Measurements from ENCODE around the gene CD200R1L. TPM values are rescaled to one million over a fixed set of nuclear protein-coding genes. Genes with fewer than 3 reads are reported as not detected.

CD200R1L gene
- total RNA-seq, 2 experiments from 2014 or later = not detected

- POLR2A ChIA-PET = no interaction called here
- CTCF ChIA-PET = no interaction called here
- intact Hi-C loops (cut with DNase I, micrococcal nuclease) = no loop called here
- Mint-ChIP-seq H3K4me3 (no peak overlapping the region), H3K36me3 (ENCODE audit: low read depth) (no peaks in the 10 kb centered on the region), H3K27ac (no peak overlapping the region), H3K4me1 (peaks cover 9% of the 10 kb centered on the region), H3K9me3 (ENCODE audit: low read depth) (no peaks in the 10 kb centered on the region), H3K27me3 (no peaks in the 10 kb centered on the region)
- DNase-seq (no peak), ATAC-seq (no peak)
Measured at GRCh38 chr3:112817797-112818196, 28.9 kb downstream of the CD200R1L start.

GRCh38 chr3:112817271-112817670 lies 29.4 kb downstream of the CD200R1L start:
- H3K4me1 Mint-ChIP-seq = peaks cover 9% of the 10 kb centered on the region
- no peak overlapping the region for H3K27ac Mint-ChIP-seq
- no peaks in the 10 kb centered on the region for H3K36me3 Mint-ChIP-seq (ENCODE audit: low read depth)
- no peaks in the 10 kb centered on the region for H3K9me3 Mint-ChIP-seq (ENCODE audit: low read depth)
- no peak overlapping the region for H3K4me3 Mint-ChIP-seq
- no peak for ATAC-seq
- ChIA-PET POLR2A (no interaction called here), CTCF (interaction anchor here (1.3 to 1.4 kb wide), 2 partner anchors 83 to 162 kb away, joined by 3 to 6 read pairs; no protein-coding TSS in a partner anchor)
- DNase-seq = no peak
- intact Hi-C loops (cut with DNase I, micrococcal nuclease) = no loop called here
- no peaks in the 10 kb centered on the region for H3K27me3 Mint-ChIP-seq

DNA sequence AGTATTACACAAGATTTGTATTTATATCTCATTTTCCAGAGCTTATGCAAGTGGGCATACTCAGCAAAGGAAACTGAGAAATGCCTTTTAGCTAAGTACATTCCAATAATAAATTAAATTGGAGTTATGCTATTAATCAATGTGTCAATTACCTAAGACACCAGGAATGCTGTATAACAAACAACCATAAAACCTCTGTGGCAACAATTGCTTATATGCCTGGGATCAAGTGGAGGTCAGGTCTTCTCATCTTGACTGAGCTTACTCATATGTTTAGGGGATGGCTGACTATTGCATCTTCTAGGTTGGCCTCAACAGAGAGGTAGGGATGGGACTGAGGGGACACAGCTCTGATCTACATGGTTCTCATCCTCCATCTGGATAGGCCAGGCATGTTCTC lies 30.7 kb downstream of the CD200R1L start:
- Mint-ChIP-seq H3K27ac (no peak overlapping the region), H3K4me3 (no peak overlapping the region), H3K36me3 (ENCODE audit: low read depth) (no peaks in the 10 kb centered on the region), H3K9me3 (ENCODE audit: low read depth) (no peaks in the 10 kb centered on the region), H3K27me3 (no peaks in the 10 kb centered on the region), H3K4me1 (peaks cover 10% of the 10 kb centered on the region)
- CTCF ChIA-PET = interaction anchor here (1.4 kb wide), 1 partner anchor 81 kb away, joined by 6 read pairs; no protein-coding TSS in a partner anchor
- ATAC-seq (no peak), DNase-seq (no peak)
- intact Hi-C loops (cut with DNase I, micrococcal nuclease) = loop anchor here (2.0 kb wide), 1 partner anchor 81 kb away; no protein-coding TSS in a partner anchor
- POLR2A ChIA-PET = no interaction called here

GRCh38 chr3:112814266-112814665 lies 32.4 kb downstream of the CD200R1L start:
- Mint-ChIP-seq H3K27me3 (no peaks in the 10 kb centered on the region), H3K9me3 (ENCODE audit: low read depth) (no peaks in the 10 kb centered on the region), H3K36me3 (ENCODE audit: low read depth) (no peaks in the 10 kb centered on the region), H3K4me1 (peaks cover 10% of the 10 kb centered on the region), H3K4me3 (no peak overlapping the region), H3K27ac (no peak overlapping the region)
- DNase-seq = no peak
- ChIA-PET CTCF (interaction anchor here (0.6 to 1.7 kb wide), 7 partner anchors 8 to 232 kb away, joined by 3 to 10 read pairs (median 3); no protein-coding TSS in a partner anchor), POLR2A (no interaction called here)
- no peak for ATAC-seq
- intact Hi-C loops (cut with DNase I, micrococcal nuclease) = loop anchor here (1.0 to 5.0 kb wide), 3 partner anchors 79 to 232 kb away; no protein-coding TSS in a partner anchor

DNA sequence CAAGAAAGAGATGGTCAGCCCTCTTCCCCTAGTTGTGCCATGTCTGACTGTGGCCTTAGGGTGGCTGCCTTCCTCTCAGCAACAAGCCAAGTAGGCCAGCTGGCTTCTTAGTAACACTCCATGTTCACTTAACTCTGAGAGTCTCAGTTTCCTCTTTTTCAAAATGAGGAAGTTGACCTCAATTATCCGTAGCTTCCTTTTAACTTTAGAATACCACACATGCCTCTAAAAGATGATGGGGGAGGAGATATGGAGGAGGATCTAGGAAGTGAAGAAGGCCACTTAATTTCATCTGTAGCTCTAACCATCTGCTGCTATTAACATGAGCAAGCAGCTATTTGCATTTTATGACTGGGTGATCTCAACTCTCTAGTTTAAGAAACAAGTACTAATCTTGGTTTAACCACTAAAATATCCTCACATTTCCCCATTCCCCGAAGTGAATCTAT lies 32.9 kb downstream of the CD200R1L start:
- ChIA-PET POLR2A (no interaction called here), CTCF (interaction anchor here (0.6 to 1.7 kb wide), 5 partner anchors 9 to 231 kb away, joined by 3 to 10 read pairs (median 4); no protein-coding TSS in a partner anchor)
- H3K4me1 Mint-ChIP-seq = peaks cover 10% of the 10 kb centered on the region
- ATAC-seq = no peak
- intact Hi-C loops (cut with DNase I, micrococcal nuclease) = loop anchor here (1.0 to 5.0 kb wide), 3 partner anchors 79 to 231 kb away; no protein-coding TSS in a partner anchor
- no peaks in the 10 kb centered on the region for H3K9me3 Mint-ChIP-seq (ENCODE audit: low read depth)
- no peaks in the 10 kb centered on the region for H3K27me3 Mint-ChIP-seq
- H3K4me3 Mint-ChIP-seq = no peak overlapping the region
- no peak overlapping the region for H3K27ac Mint-ChIP-seq
- no peak for DNase-seq
- H3K36me3 Mint-ChIP-seq (ENCODE audit: low read depth) = no peaks in the 10 kb centered on the region

DNA sequence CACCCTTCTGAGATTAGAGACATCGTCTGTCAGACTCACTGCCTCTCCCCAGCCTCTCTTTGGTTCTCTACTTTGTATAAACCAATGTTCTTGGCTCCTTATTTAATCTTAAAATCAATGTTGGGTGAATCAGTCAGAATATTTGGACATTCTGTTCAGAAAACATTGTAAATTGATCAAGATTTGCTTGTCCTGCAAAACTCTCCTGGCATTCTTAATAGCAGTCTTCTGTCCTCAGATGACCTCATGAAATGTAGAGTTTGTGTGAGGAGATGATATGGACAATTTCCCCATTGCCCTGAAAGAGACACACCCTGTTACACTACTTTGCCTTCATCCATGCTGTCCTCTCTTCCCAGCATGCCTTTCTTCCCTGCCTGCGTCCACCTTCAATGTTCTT lies 33.6 kb downstream of the CD200R1L start:
- H3K27ac Mint-ChIP-seq = no peak overlapping the region
- peaks cover 10% of the 10 kb centered on the region for H3K4me1 Mint-ChIP-seq
- H3K4me3 Mint-ChIP-seq = no peak overlapping the region
- H3K36me3 Mint-ChIP-seq (ENCODE audit: low read depth) = no peaks in the 10 kb centered on the region
- intact Hi-C loops (cut with DNase I, micrococcal nuclease) = loop anchor here (5.0 kb wide), 1 partner anchor 231 kb away; no protein-coding TSS in a partner anchor
- no peaks in the 10 kb centered on the region for H3K27me3 Mint-ChIP-seq
- no peak for ATAC-seq
- ChIA-PET POLR2A (no interaction called here), CTCF (interaction anchor here (1.0 to 1.7 kb wide), 4 partner anchors 10 to 78 kb away, joined by 3 to 10 read pairs (median 4); no protein-coding TSS in a partner anchor)
- DNase-seq = no peak
- H3K9me3 Mint-ChIP-seq (ENCODE audit: low read depth) = no peaks in the 10 kb centered on the region

DNA sequence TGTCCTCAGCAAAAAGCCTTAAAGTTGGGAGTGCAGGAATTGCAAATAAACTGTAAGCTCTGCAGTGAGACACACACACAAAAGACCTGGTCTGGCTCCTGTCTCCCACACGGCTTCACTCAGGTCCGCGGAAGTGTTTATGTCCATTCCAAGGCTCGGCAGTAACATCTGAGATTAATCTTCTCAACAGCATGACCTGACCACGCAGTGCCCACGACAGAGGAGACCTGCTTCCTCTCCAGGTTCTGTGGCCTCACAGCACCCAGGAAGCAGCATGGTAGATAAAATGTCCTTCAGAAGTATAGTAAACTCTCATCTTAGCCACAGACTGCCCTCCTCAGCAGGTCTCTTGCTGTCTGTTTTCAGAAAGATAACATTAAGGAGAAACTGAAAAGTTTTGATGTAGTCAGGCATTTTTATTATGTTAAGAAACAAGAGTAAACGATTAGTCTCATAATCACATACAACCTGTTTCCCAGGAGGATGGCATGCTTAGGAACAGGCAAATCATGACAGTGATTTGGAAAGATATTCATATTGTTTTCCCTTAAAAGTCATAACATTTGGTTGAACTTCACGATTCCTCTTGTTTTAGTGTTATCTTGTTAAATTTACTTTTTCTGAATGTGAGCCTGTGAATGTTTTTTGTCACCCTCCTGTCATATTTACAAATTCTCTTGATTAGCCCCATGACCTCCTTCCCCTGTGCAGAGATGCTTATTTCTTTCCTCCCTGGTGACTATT lies 34.6 kb downstream of the CD200R1L start:
- intact Hi-C loops (cut with DNase I, micrococcal nuclease) = loop anchor here (5.0 kb wide), 1 partner anchor 230 kb away; no protein-coding TSS in a partner anchor
- H3K27me3 Mint-ChIP-seq = no peaks in the 10 kb centered on the region
- H3K9me3 Mint-ChIP-seq (ENCODE audit: low read depth) = no peaks in the 10 kb centered on the region
- no peak for ATAC-seq
- ChIA-PET CTCF (interaction anchor here (1.0 kb wide), 2 partner anchors 11 to 67 kb away, joined by 3 read pairs; no protein-coding TSS in a partner anchor), POLR2A (no interaction called here)
- H3K4me1 Mint-ChIP-seq = peaks cover 16% of the 10 kb centered on the region
- no peak overlapping the region for H3K27ac Mint-ChIP-seq
- H3K36me3 Mint-ChIP-seq (ENCODE audit: low read depth) = no peaks in the 10 kb centered on the region
- DNase-seq = no peak
- H3K4me3 Mint-ChIP-seq = no peak overlapping the region

- ChIA-PET CTCF (interaction anchor here (1.1 kb wide), 1 partner anchor 76 kb away, joined by 3 read pairs; no protein-coding TSS in a partner anchor), POLR2A (no interaction called here)
- no peak for DNase-seq
- intact Hi-C loops (cut with DNase I, micrococcal nuclease) = loop anchor here (5.0 kb wide), 1 partner anchor 229 kb away; no protein-coding TSS in a partner anchor
- no peak overlapping the region for H3K4me3 Mint-ChIP-seq
- H3K27me3 Mint-ChIP-seq = no peaks in the 10 kb centered on the region
- no peak overlapping the region for H3K27ac Mint-ChIP-seq
- ATAC-seq = no peak
- H3K4me1 Mint-ChIP-seq = peaks cover 16% of the 10 kb centered on the region
- no peaks in the 10 kb centered on the region for H3K36me3 Mint-ChIP-seq (ENCODE audit: low read depth)
- no peaks in the 10 kb centered on the region for H3K9me3 Mint-ChIP-seq (ENCODE audit: low read depth)
Measured at GRCh38 chr3:112811131-112811884, 35.4 kb downstream of the CD200R1L start.

DNA sequence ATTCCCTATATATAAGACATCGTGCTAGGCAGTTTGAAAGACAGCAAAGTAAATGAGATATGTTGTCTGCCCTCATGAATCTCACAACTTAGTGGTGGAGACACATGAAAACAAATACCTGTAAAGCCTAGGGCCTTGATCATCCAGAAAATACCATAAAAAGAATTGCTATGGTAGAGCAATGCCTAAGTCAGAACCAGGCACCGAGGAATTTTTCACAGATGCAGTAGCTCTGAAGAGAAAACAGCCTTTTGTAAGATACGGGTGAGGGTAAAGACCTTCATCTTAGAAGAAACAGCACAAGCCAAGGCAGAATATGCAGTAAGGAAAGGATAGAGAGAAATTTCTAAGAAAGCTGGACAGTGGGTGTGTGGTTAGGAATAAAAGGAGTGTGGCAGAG lies 36.1 kb downstream of the CD200R1L start:
- ChIA-PET CTCF (interaction anchor here (1.1 kb wide), 1 partner anchor 75 kb away, joined by 3 read pairs; no protein-coding TSS in a partner anchor), POLR2A (no interaction called here)
- Mint-ChIP-seq H3K36me3 (ENCODE audit: low read depth) (no peaks in the 10 kb centered on the region), H3K27me3 (no peaks in the 10 kb centered on the region), H3K9me3 (ENCODE audit: low read depth) (no peaks in the 10 kb centered on the region), H3K27ac (no peak overlapping the region), H3K4me1 (peaks cover 16% of the 10 kb centered on the region), H3K4me3 (no peak overlapping the region)
- ATAC-seq (no peak), DNase-seq (no peak)
- intact Hi-C loops (cut with DNase I, micrococcal nuclease) = loop anchor here (5.0 kb wide), 1 partner anchor 228 kb away; no protein-coding TSS in a partner anchor

DNA sequence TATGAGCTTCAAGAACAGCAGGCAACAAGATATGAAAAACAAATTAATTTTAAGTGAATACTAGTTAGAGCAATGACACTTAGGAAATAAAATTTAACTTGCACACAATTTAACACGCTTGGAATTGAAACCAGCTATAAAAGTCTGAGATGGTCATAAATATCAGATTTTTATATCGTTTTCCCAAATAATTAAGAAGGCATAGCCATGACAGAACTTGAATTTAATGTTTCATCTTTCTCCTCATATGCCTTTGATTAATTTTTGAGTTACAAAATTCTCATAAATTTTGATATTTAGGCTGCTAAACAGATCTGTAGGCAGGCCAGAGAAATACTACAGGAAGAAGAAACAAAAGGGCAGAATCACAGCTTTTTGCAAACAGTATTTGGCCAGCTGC lies 38.5 kb downstream of the CD200R1L start:
- ChIA-PET CTCF (interaction anchor here (0.6 to 1.7 kb wide), 8 partner anchors 10 to 267 kb away, joined by 3 to 10 read pairs (median 3); no protein-coding TSS in a partner anchor), POLR2A (interaction anchor here (0.7 kb wide), 1 partner anchor 17 kb away, joined by 3 read pairs; no protein-coding TSS in a partner anchor)
- H3K9me3 Mint-ChIP-seq (ENCODE audit: low read depth) = no peaks in the 10 kb centered on the region
- DNase-seq = no peak
- no peak overlapping the region for H3K4me3 Mint-ChIP-seq
- intact Hi-C loops (cut with DNase I, micrococcal nuclease) = no loop called here
- H3K27ac Mint-ChIP-seq = no peak overlapping the region
- ATAC-seq = no peak
- H3K4me1 Mint-ChIP-seq = peaks cover 11% of the 10 kb centered on the region
- no peaks in the 10 kb centered on the region for H3K27me3 Mint-ChIP-seq
- H3K36me3 Mint-ChIP-seq (ENCODE audit: low read depth) = no peaks in the 10 kb centered on the region

DNA sequence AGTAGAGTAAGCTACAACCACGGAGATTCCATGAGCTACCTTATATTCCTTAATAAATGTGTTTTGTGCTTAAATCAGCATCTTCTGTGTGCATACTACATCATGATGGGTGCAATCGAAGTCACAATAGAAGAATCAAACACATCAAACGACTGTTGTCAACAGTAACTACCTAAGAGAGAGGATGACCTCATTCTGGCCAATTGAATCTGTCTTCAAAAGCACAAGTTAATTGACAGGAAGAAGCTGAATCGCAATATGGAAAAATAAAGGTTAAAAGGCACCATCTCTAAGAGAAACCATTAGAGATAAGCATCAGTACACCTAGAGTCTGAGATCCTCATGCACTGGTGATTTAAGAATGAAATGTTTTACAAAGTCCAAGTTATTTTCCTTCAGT lies 39.0 kb downstream of the CD200R1L start:
- Mint-ChIP-seq H3K27me3 (no peaks in the 10 kb centered on the region), H3K4me3 (no peak overlapping the region), H3K36me3 (ENCODE audit: low read depth) (no peaks in the 10 kb centered on the region), H3K9me3 (ENCODE audit: low read depth) (no peaks in the 10 kb centered on the region), H3K27ac (no peak overlapping the region), H3K4me1 (peaks cover 15% of the 10 kb centered on the region)
- ChIA-PET CTCF (interaction anchor here (0.6 to 1.7 kb wide), 9 partner anchors 9 to 267 kb away, joined by 3 to 10 read pairs (median 3); no protein-coding TSS in a partner anchor), POLR2A (no interaction called here)
- no peak for DNase-seq
- intact Hi-C loops (cut with DNase I, micrococcal nuclease) = no loop called here
- no peak for ATAC-seq

Measured in activated CD4-positive, alpha-beta T cell treated with anti-CD3 and anti-CD28 coated beads for 36 hours (primary cell).